ENCODE measurements around the gene TBCK.

The TBCK gene

DNA sequence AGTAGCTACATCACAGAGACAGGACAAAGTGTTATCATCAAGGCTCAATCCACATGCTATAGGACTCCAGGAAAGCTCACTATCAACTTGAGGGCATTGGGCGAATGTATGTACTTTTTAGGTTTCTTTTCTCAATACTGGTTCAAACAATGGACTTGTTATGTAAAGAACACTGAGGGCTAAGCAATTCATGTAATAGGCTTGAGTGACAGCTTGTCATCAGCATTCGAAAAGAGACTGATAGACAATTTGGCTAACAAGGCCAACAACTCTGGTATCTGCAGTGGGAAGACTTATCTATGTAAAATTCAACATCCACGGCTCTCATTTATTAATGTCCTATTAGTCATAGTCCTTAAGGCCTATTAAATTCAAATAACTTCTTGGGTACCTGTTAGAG, 279.7 kb downstream of the TBCK start:
- no peak for DNase-seq

GRCh38 chr4:106035204-106035603, 280.8 kb downstream of the TBCK start:
- no peak for DNase-seq

DNA sequence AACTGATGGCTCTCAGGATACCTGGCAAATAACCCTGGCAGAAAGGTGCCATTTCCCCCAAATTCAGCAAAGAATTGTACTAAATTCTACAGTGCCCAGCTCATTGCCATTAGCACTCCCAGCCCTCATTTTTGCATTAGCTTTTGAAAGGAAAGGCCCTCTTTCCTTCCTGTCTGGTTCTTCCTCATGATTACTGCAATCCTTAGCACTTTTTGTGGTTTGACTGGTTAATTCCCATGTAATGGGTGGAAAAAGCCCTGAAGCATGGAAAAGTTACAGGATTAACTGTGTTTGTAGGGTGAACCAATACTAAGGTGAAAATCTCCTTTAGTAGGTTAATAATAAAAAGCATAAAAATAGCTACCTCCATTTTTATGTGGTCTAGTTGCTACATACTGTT, 281.3 kb downstream of the TBCK start:
- DNase-seq = no peak

GRCh38 chr4:106034220-106034619, 281.8 kb downstream of the TBCK start:
- no peak for DNase-seq

DNA sequence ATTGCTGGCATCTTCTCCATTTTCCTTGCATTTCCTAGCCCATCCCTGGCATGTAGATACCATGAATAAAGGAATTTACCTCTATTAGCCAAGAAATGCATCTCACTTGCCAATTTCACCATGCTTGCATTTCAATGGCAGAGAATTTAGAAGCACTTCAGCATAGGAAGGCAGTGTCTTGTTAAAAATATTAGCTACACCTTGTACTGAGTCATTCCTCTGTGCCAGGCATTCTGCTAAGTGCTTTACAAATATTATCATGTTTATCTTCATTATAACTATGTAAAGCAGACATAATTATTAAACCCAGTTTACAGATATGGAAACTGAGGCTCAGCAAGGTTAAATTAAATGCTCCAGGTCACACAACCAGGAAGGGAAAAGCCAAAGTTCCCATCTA, 282.5 kb downstream of the TBCK start:
- no peak for DNase-seq

- no peak for DNase-seq
Measured at GRCh38 chr4:106032851-106033286, 283.1 kb downstream of the TBCK start.

- no peak for DNase-seq
Measured at GRCh38 chr4:106022454-106022853, 293.6 kb downstream of the TBCK start.

GRCh38 chr4:106021737-106022410, 294.1 kb downstream of the TBCK start:
- DNase-seq = no peak

- no peak for DNase-seq
Measured at GRCh38 chr4:106019771-106020170, 296.2 kb downstream of the TBCK start.

- DNase-seq = no peak
Measured at GRCh38 chr4:106017975-106018374, 298.0 kb downstream of the TBCK start.

GRCh38 chr4:106011387-106011786, 304.6 kb downstream of the TBCK start:
- DNase-seq = no peak

DNA sequence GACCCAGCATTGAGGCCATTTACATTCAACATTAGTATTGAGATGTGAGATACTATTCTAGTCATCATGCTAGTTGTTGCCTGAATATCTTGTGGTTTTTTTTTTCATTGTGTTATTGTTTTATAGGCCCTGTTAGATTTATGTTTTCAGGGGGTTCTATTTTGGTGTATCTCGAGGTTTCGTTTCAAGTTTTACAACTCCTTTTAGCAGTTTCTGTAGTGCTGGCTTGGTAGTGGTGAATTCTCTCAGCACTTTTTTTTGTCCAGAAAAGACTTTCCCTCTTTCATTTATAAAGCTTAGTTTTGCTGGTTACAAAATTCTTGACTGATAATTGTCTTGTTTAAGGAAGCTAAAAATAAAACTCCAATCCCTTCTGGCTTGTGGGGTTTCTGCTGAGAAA, 305.2 kb downstream of the TBCK start:
- no peak for DNase-seq

GRCh38 chr4:106002994-106003393, 313.0 kb downstream of the TBCK start:
- DNase-seq = no peak

GRCh38 chr4:105998171-105999063, 317.6 kb downstream of the TBCK start:
- no peak for DNase-seq

DNA sequence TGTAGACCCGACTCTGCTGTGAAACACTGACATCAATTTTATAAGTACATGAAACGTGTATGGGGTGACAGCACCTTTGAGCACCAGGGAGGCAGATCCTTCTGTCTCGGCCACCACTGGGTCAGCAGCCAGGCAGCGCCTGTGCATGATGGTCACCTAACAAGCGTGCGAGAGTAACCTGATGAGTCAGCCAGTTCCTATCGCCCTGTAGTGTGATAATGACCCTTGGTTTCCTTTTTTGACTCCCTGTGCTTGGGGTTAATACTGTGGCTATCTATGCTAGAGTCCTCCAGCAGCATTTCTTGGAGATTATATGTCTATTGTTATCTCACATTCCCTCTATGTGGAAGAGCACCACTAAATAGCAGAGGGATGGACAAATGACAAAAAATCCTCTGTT, 319.2 kb downstream of the TBCK start:
- DNase-seq = no peak

DNA sequence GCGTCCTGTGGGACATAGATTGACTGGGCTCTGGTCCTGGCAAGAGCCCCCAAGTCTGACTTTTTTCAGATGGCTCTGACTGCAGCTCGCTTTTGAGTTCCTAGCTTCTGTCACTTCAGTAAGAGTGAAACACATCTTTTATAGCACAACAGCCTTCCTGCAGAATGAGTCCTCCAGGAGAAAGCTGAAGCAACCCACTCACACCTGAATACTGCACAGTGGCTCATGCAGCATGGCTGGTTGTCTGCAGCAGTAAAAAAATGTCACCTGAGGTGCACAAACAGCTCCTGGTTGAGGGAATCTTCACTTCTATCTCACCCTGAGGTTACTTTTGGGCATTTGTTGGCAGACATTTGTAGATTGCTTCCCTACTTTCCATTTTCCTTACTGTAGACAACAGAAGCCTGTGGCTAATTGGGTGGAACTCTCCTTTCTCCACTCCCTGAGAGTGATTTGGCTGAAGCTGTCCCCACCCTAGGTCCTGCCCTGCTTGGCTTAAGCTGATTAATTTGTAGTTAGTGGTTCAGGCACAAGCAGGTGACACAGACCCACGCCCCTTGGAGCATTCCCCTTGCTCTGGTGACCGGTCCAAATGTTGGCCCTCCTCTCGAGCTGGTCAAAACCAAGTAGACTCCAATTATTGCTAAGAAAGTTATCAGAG, 321.0 kb downstream of the TBCK start:
- no peak for DNase-seq

GRCh38 chr4:105994061-105994460, 321.9 kb downstream of the TBCK start:
- DNase-seq = no peak

DNA sequence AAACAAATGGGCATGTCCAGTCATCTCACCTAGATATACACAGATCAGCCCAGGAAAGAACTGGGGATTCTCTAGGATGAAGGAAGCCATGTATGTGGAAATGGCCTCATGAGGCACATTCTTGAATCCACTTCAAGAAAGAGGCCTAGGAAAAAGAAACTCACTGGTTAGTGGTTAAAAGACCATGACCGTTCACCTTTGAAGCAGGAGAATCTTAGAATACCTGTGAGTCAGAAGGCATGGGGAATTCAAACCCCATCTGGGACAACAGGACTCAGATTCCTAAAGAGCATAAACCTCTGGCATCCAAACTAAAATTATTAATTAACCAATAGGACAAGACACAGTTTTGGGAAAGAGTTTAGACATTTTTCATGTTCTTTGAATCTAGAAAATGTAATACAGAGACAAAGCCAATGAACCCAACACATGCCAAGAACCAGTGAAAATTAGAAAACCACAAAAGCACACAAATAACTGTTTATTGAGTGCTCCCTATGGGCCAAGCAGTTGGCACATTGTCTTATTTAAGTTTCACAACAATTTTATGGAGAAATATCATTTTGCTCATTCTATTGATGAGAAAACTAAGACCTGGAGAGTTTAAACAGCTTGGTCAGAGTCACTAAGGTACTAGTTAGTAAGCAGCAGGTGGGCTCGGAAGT, 323.2 kb downstream of the TBCK start:
- DNase-seq = no peak

DNA sequence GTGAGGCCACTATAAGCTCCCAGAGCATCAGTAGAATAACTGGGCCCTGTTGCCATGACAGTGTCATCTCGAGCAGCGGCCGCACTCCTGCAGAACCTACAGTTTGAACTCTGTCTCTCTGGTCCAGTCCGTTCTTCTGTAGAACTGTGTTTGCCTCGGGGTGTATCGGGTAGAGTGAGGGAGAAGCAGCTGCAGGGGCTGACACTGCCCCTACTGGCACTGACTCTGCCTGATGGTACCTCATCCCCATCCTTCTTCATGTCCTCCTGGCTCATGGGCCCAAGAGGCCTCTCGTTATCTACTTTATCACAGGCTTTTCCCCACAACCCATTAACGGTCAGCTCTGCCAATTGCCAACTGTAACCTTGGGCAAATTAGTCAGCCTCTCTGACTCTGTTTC, 324.3 kb downstream of the TBCK start:
- DNase-seq = no peak
